Breast epithelium (tissue), 4 donors: ENCODE data around the gene TTI1. TPM values are rescaled to one million over a fixed set of nuclear protein-coding genes. Genes with fewer than 3 reads are reported as not detected.

Source experiments
- DNase-seq, 2 donors: peaks; one replicate each; pipeline ENCODE4 v3.0.0-alpha.2; 2019; ENCODE audit warnings: low spot score in 2 of 2
- H3K27ac ChIP-seq, 2 donors: fragments of 200-600 bp; sonication (generic) in 1 of 2; one replicate each; pipeline ENCODE4 v1.5.1; 2016 to 2019; ENCODE audit warnings: mild to moderate bottlenecking in 1 of 2
- H3K27me3 ChIP-seq, 2 donors: fragments of 200-600 bp; sonication (generic) in 1 of 2; one replicate each; pipeline versions ENCODE4 v1.5.1 to v1.6.0; 2017 to 2019; ENCODE audit warnings: control low read depth in 1 of 2, mild to moderate bottlenecking in 1 of 2
- H3K36me3 ChIP-seq: fragments of 200-600 bp; one replicate; pipeline ENCODE4 v1.5.1; 2019
- H3K4me1 ChIP-seq, 2 donors: fragments of 200-600 bp; sonication (generic); one replicate each; pipeline ENCODE4 v1.5.1; 2016 to 2019; ENCODE audit warnings: control low read depth in 1 of 2
- H3K4me3 ChIP-seq, 3 donors: fragments of 200-600 bp; sonication (generic); 1 replicate in 2 of 3; 2 replicates in 1 of 3; pipeline ENCODE4 v1.5.1; 2016 to 2019; ENCODE audit warnings: mild to moderate bottlenecking in 3 of 3, moderate library complexity in 2 of 3
- H3K9me3 ChIP-seq, 2 donors: fragments of 200-600 bp; sonication (generic) in 1 of 2; one replicate each; pipeline ENCODE4 v1.5.1; 2016 to 2019; ENCODE audit warnings: control low read depth in 1 of 2
- CTCF ChIP-seq, 3 donors: fragments of 450-650 bp; IDR thresholded peaks; one replicate each; pipeline ENCODE4 v1.5.1; 2016 to 2017; ENCODE audit warnings: antibody characterized with exemption in 3 of 3, mild to moderate bottlenecking in 3 of 3, moderate library complexity in 3 of 3
- POLR2A ChIP-seq: fragments of 450-650 bp; IDR thresholded peaks from one replicate; pipeline ENCODE4 v1.6.1; 2016; ENCODE audit warnings: antibody characterized with exemption, mild to moderate bottlenecking, moderate library complexity
- POLR2AphosphoS5 ChIP-seq, 3 donors: sonication (generic); formaldehyde crosslinking; IDR thresholded peaks; one replicate each; pipeline ENCODE4 v1.6.1; 2017; ENCODE audit warnings: antibody characterized with exemption in 3 of 3
- intact Hi-C: fragments of 100-400 bp; cut with DNase I; formaldehyde crosslinking; loops from one replicate; pipeline ENCODE4 v1.15.1; 2023; ENCODE audit warnings: low total_unique reads
- total RNA-seq, 3 donors: library from RNA; depleted of rRNA; stranded (reverse); fragments of >200 nt; gene quantifications; one replicate each; pipeline ENCODE4 v1.1.0, GENCODE V29; 2016

The TTI1 gene
- total RNA-seq, 3 donors from 2014 or later = 10.2 to 20.2 (median 16.7) TPM

- intact Hi-C loops = no loop called here
- Histone ChIP-seq H3K27ac (no peak overlapping the region), H3K9me3 (peaks cover 0 to 6% of the 10 kb centered on the region in 2 donors), H3K36me3 (peaks cover 3% of the 10 kb centered on the region), H3K4me1 (no peaks in the 10 kb centered on the region), H3K4me3 (no peak overlapping the region), H3K27me3 (no peaks in the 10 kb centered on the region)
- TF ChIP-seq POLR2A (no peak), POLR2AphosphoS5 (IDR thresholded peaks at IDR 0.05) (no peak), CTCF (IDR thresholded peaks at IDR 0.05) (no peak)
- no peak for DNase-seq
These were observed 9.9 kb downstream of the TTI1 start for GRCh38 chr20:38023181-38024001.

GRCh38 chr20:38021087-38021772, 12.0 kb downstream of the TTI1 start:
- no peak for TF ChIP-seq POLR2A
- no peak for TF ChIP-seq POLR2AphosphoS5 (IDR thresholded peaks at IDR 0.05)
- no peak for TF ChIP-seq CTCF (IDR thresholded peaks at IDR 0.05)
- intact Hi-C loops = no loop called here
- Histone ChIP-seq H3K27ac (no peak overlapping the region), H3K9me3 (peaks cover 0 to 16% of the 10 kb centered on the region in 2 donors), H3K4me1 (no peaks in the 10 kb centered on the region), H3K36me3 (peaks cover 11% of the 10 kb centered on the region), H3K27me3 (no peaks in the 10 kb centered on the region), H3K4me3 (no peak overlapping the region)
- no peak for DNase-seq

- Histone ChIP-seq H3K4me1 (no peaks in the 10 kb centered on the region), H3K27ac (no peak overlapping the region), H3K27me3 (no peaks in the 10 kb centered on the region), H3K4me3 (no peak overlapping the region), H3K9me3 (peaks cover 0 to 16% of the 10 kb centered on the region in 2 donors), H3K36me3 (peaks cover 11% of the 10 kb centered on the region)
- intact Hi-C loops = no loop called here
- DNase-seq = no peak
- no peak for TF ChIP-seq POLR2AphosphoS5 (IDR thresholded peaks at IDR 0.05)
- TF ChIP-seq CTCF (IDR thresholded peaks at IDR 0.05) = no peak
- no peak for TF ChIP-seq POLR2A
These were observed 14.9 kb downstream of the TTI1 start for GRCh38 chr20:38018385-38018784.

- TF ChIP-seq POLR2A = no peak
- no peak for TF ChIP-seq CTCF (IDR thresholded peaks at IDR 0.05)
- TF ChIP-seq POLR2AphosphoS5 (IDR thresholded peaks at IDR 0.05) = no peak
- Histone ChIP-seq H3K27me3 (no peaks in the 10 kb centered on the region), H3K9me3 (peaks cover 0 to 16% of the 10 kb centered on the region in 2 donors), H3K4me1 (no peaks in the 10 kb centered on the region), H3K27ac (no peak overlapping the region), H3K36me3 (peaks cover 11% of the 10 kb centered on the region), H3K4me3 (no peak overlapping the region)
- intact Hi-C loops = no loop called here
- no peak for DNase-seq
These were observed 15.3 kb downstream of the TTI1 start for GRCh38 chr20:38017959-38018358.

- Histone ChIP-seq H3K4me3 (no peak overlapping the region), H3K4me1 (no peaks in the 10 kb centered on the region), H3K27ac (no peak overlapping the region), H3K9me3 (peaks cover 0 to 15% of the 10 kb centered on the region in 2 donors), H3K27me3 (no peaks in the 10 kb centered on the region), H3K36me3 (peaks cover 11% of the 10 kb centered on the region)
- intact Hi-C loops = no loop called here
- no peak for DNase-seq
- TF ChIP-seq CTCF (IDR thresholded peaks at IDR 0.05) = no peak
- TF ChIP-seq POLR2AphosphoS5 (IDR thresholded peaks at IDR 0.05) = no peak
- no peak for TF ChIP-seq POLR2A
These were observed 19.4 kb downstream of the TTI1 start for GRCh38 chr20:38013887-38014286.
